Femur (tissue), 1 donor: ENCODE data around the gene OOSP2.

Source experiments
- DNase-seq: peaks from one replicate; pipeline ENCODE4 v3.0.0-alpha.2; 2017

OOSP2 gene

DNA sequence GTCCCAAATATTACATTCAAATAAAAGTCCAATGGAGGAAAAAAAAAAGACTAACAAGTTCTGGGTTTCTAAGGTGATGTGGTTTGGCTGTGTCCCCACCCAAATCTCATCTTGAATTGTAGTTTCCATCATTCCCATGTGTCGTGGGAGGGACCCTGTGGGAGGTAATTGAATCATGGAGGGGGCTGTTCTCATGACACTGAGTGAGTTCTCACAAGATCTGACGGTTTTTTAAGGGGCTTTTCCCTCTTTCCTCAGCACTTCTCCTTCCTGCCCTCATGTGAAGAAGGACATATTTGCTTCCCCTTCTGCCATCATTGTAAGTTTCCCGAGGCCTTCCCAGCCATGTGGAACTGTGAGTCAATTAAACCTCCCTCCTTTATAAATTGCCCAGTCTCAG is 40.3 kb downstream of the OOSP2 start:
- DNase-seq = no peak

DNA sequence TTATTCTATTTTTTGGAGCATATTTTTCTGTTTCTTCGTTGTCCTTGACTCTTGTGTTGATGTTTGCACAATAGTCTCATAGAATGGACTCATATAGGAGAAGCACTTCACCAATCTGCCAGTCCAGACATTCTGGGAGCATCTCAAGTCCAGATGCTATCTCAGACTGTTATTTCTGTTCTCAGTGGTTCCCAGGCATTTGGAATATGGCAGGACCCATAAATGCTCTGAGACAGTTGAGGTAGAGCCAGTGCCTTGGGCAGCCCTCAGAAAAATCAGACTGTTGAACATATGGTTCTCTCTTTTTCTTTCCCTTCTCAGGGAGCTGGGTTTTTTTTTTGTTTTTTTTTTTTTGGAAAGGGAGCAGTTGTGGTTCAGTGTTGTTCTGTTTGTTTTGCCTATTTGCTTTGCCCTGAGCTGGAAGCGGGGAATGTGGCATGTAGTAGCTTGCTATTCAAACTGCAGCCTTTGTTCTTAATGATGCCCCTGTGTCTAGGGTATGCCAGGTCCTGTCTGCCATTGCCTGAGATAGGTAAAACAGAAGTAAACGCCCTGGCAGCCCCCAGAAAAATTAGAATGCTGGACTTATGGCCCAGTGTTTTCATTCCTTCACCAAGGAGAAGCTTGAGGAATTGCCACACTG is 44.5 kb downstream of the OOSP2 start:
- DNase-seq = no peak

DNA sequence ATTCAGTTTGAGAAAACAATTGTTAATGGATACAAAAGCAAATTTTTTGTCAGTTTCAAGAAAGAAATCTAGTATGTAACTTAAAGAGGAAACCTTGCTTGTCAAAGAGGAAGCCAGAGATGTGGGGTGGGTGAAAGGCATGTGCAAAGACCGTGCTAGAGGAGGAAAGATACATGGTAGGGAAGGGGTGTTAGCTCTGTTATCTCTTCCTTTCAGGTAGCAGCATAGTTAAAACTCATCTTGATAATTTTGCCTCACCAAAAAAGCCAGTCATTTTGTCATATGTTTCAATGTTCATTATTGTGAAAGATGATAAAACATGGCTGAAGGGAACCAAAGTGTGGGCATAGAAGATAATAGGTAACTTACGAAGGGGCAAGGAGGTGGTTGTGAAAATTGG is 45.7 kb downstream of the OOSP2 start:
- DNase-seq = no peak

DNA sequence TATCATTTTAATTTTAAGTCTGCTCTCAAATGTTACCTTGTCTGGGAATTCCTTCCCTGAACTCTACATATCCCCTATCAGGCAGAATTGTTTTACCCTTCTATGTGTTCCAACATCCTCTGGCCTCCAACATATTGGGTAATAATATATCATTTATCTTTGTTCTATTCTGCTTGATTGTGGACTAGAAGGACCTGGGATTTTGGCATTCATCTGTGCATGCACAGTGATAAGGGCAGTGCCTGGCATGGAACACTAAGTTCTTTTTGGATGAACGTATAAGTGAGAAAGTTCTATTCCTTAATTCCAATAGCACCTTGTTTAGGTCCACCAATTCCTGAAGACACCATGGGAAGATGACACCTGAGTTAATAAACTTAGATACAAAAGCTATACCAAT is 47.0 kb downstream of the OOSP2 start:
- DNase-seq = no peak

DNA sequence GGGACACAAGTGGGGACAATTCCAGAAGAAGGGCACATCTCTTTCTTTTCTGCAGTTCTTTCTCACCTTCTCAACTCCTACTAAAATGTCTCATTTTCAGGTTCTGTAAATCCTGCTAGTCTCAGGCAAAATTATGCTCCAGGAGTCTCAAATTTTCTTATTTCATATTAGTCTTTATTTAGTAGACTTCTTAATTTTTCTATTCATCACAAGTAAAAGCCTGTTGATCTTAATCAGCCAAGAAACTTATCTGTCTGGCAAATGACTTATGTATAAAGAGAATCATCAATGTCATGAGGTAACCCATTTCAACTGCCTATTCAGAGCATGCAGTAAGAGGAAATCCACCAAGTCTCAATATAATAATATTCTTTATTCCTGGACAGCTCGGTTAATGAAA is 48.2 kb downstream of the OOSP2 start, which contains the start of gene MS4A2:
Gene MS4A2, plus strand, starts transcription at position 301 of the 400 bp plus-strand sequence. CDS start 102 bp downstream, outside the sequence.
- no peak for DNase-seq

DNA sequence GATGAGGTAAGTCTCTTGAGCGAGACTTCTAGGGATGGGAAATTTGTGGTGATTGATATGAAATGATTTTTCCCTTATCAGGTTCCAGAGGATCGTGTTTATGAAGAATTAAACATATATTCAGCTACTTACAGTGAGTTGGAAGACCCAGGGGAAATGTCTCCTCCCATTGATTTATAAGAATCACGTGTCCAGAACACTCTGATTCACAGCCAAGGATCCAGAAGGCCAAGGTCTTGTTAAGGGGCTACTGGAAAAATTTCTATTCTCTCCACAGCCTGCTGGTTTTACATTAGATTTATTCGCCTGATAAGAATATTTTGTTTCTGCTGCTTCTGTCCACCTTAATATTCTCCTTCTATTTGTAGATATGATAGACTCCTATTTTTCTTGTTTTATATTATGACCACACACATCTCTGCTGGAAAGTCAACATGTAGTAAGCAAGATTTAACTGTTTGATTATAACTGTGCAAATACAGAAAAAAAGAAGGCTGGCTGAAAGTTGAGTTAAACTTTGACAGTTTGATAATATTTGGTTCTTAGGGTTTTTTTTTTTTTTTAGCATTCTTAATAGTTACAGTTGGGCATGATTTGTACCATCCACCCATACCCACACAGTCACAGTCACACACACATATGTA is 55.4 kb downstream of the OOSP2 start:
- DNase-seq = no peak

DNA sequence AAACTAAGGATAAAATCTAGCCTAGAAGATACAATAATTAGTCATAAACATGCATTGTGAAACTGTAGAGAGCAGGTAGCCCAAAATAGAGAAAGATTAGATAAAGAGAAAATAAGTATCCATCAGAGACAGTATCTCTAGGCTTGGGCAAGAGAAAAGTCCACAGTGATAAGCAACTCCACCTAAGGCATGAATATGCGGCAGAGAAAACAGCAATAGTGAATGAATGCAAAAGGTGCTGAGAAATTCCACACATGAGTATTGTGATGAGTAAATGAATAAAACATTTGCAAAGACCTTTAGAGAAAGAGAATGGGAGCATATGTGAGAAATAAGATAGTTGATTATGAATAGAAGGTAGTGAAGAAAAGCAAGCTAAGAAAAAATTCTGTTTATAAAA is 57.0 kb downstream of the OOSP2 start:
- DNase-seq = no peak
